NCI-H1105 treated with DMSO at 0.1 percent for 48 hours (cell line): ENCODE data around the gene EXOC3L1.

Source experiments
- DNase-seq: peaks from one replicate; lab custom pipeline; 2025; lab: John Stamatoyannopoulos, UW

Gene EXOC3L1

DNA sequence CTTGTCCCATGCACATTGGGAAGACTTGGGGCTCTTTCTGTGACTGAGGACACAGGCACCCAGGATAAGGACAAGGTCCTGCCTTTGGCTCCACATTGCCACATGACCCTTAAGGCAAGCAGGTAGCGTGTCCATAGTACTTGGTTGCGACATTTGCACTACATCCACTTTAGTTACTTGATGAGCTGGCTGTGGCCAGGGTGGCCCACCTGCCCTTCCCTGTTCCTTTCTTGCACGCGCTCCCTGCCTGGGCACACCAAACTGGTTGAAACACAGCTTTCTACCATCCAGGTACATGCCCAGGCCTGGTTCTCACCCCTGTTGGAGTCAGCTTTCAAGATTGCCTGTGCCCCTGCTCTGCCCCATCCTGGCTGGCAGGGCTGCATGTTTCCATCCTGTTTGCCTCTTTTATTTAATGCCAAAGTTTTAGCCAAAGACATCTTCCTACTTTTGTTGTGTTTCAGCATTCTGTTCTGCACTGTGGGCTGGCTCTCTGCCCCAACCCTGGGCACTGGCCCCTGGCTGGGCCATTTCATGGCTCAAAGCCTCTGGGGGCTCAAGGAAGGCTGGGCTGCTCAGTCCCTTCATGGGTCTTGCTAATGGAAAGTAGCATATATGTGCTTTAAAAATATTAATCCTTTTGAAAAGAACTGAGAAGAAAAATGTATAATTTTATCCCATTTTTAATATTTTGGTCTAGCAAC is 42.3 kb downstream of the EXOC3L1 start:
- no peak for DNase-seq

DNA sequence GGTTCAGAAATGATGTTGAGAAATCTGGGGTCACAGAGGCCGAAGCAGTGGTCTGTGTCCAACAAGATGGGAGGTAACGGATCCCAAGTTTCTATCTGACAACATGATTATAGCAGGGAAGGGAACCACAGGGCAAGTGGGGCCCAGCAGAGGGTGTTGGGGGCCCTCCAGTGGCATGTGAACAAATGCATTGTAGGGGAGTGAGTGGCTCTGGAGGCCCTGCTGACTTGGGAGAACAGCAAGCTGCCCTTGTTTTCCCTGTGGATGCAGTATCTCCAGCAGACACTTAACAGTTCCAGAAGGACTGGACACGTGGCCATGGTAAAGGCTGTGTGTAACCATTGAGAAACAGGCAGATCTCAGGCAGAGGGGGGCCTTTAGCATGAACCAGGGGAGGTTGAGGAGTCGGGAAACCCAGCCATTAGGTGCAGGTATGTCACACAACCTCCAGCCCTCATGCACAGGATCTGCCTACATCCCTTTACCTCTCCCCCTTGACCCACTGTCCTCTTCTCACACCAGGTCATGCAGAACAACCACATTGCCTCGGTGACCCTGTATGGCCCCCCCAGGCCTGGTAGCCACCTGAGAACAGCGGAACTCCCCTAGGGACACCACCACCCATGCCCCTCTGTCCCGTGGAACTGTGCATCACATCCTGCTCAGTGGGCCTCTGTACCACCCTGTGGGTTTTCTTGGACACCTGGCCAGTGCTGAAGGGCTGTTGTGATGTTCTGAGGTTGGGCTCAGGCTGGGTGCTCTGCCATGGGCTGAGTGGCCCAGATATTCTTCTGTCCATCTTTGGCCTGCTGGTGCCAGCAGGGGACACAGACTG is 43.2 kb downstream of the EXOC3L1 start:
- DNase-seq: no peak

DNA sequence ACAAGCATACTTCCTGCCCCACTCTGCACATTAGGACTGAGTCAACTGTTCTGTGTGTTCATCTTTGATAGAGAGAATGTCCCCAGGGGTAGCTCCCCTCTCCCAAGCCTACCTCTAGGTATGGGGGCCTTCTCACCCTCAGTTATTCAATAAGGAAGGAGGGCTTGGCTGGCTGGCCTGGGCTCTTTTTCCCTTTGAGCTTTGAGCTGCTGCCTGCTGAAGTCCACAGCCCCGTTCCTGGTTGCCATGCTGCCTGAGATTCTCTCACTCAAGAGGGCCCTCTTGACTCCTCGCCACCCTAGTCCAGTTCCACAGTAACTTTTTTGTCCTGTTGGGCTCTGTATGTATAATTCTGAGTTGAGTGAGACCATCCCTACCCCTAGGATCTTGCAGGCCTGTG is 44.2 kb downstream of the EXOC3L1 start:
- DNase-seq: no peak

DNA sequence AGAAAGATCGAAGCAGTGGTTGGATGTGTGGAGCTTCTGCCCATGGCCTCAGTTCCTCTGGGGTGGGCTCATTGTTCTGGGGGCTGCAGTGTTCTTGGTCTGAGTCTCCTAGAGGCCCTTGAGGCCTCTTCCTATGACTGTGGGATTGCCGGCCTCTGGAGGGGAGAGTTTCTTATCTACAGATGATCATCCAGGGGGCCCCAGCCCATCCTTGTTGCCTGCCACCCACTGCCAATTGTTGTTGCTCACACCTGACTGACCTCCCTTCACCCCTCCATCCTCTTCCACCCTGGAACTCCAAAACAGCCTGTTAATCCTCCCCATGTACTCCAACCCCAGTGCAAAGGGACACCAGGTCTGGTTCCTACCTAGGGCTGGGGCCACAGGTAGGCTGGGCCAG is 45.0 kb downstream of the EXOC3L1 start:
- DNase-seq: no peak

DNA sequence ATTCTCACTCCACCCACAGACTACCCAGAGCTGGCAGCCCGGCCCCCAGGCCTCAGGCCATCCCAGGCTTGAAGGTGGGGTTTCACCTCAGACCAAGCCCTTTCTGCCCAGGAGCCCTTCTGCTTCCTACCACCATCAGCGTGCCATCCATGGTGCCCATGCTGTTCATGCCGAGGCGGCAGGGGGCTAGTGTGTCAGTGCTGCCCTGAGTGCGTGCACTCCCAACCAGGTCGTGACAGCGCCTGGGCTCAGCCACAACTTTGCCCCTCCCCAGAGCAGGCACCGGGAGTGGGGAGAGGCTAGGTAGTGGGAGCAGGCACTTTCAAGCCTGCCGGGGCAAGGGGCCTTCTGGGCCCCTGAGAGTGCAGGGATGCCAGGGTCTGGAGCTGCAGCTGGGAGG is 47.6 kb downstream of the EXOC3L1 start:
- no peak for DNase-seq

DNA sequence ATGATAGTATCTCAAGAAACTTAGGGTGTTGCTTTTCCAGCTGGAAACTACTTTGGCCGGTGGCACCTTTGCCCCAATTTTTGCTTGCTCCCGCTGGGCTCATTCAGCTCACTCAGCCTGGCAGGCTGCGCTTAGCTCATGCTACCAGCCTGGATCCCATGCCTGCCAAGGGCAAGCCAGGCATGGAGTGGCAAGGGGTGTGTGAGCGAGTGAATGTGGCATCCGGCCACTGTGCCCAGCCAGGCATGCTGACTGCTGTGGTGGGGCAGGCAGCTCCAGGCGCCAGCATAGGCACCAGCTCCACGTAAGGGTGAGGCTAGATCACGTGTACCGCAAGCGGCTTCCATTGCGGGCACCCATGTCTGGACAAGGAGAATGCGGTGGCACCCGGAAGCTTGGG is 48.5 kb downstream of the EXOC3L1 start:
- no peak for DNase-seq

DNA sequence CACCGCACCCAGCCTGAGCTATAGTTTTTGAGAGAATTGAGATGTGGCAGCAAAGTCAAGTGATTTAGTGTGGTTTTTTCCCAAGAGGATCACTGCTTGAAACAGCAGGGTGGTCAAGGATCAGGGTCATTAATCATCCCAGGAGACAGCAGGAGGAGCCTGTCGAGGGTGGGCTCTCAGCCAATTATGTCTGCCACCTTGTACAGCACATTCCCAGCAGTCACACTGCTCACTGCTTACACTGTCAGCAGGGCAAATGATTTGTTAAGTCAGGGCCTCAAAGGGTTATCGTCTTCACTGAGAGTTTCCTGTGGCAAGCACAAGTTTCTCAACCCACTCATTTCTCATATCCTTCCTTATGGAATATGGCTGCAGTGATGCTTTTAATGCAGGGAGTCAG is 52.3 kb downstream of the EXOC3L1 start:
- DNase-seq: peak; percentile 2
